SW 1271 (cell line): ENCODE data around the gene ZNF827.

ENCODE experiments used
- DNase-seq, 2 experiments: peaks; one replicate each; lab custom pipeline; 2025; lab: John Stamatoyannopoulos, UW

ZNF827 gene

DNA sequence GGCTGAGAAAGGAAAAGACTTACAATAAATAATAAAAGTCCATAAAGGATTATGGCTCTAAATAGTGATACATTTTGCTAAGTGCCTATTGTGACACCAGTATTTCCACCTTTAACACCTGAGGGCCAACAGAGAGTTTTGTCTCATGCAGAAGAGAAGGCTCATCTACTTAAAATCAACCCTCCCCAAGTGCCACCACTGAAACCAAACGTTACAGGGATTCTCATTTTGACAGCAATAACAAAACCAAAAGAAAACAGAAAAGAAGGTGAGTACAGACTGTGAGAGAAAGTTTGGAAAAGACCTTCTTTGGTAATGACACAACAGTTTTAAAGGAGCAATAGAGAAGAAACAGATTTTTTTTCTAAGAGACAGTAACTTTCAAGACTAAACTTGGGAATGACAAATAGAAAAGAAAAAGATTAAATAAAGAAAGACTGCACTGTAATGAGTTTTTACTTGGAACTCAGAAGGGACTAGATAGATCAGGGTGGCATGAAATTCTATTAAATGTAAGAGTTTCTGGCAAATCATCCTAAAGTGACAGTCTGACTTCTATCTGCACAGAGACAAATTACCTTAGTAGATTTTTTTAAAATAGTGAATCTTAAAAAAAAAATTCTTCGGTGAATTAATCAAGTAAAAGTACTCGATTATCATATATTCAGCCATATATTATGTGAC is 109.7 kb downstream of the ZNF827 start:
- DNase-seq = no peak

GRCh38 chr4:145827885-145828284 is 110.7 kb downstream of the ZNF827 start:
- no peak for DNase-seq

DNA sequence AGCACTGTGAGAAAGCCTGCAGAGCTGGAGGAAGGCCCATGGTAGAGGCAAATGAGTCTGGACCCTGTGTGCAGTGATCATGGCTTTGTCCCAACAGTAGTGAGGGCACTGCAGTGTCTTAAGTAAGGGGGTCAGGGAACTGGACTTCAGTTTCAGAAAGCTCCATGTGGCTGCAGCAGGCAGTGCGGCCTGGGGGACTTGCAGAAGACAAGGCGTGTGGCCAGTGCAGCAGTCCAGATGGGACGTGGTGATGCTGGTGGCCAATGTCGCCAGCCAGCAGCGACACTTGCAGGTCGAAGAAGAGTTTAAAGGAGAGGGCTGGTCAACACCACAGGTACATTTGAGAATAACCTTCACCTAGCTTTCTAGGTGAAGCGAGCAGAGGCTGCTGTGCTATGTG is 113.4 kb downstream of the ZNF827 start:
- no peak for DNase-seq

DNA sequence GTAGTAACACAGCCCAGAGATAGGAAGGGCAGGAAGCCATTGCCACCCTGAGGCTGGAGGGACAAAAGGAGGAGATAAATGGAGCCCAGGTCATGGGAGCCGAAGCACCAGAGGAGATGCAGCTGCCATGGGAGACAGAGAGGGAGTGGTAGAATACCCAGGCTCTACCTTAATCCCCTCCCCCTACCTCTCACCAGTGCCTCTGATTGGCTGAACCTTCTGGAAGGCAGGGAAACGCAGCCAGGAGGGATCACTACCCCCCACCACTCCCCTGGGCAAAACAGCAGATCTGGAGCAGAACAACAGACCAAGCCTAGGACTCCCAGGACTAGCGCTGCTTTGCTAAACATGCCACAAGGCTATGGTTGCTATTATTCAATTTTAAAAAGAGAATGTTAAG is 114.2 kb downstream of the ZNF827 start:
- no peak for DNase-seq

GRCh38 chr4:145823743-145824142 is 114.9 kb downstream of the ZNF827 start:
- no peak for DNase-seq

GRCh38 chr4:145822581-145822980 is 116.0 kb downstream of the ZNF827 start:
- DNase-seq = no peak

GRCh38 chr4:145822181-145822580 is 116.4 kb downstream of the ZNF827 start:
- no peak for DNase-seq

DNA sequence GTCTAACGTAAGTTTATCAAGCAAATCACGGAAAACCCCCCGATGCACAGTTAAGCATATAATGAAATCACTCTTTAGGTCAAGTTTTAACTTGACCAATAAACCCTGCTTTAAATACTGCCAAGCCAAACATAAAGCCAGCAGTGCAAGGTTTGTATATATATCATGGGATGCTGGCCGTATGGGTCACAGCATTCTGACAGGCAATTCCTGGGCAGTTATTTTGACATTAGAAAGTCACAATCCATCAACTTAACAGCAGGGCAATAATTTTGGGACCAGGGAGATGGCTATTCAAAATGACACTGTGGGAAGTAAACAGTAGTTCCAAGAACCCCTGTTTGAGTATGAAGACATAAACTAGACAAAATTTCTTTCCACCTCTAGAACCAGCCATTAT is 116.9 kb downstream of the ZNF827 start:
- DNase-seq = no peak

DNA sequence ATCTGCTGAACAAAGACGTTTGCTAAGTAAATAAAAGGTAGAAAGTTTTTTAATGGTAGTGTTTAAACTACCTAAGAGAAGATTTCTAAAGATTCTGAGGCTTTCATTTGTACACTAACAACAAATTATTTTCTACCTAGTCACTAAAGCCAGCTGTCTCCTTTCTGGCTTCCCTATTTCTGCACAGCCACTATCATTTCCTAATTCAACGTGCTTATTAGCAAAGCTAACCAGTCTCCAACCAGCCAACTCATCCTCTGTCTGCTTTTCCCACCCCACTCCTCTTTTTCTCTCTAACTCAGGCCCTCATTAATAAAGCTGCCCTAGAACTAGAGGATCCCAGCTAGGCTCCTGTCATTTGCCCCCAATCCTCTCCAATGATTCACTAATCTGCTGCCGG is 118.2 kb downstream of the ZNF827 start:
- no peak for DNase-seq

GRCh38 chr4:145819853-145820181 is 118.8 kb downstream of the ZNF827 start:
- no peak for DNase-seq

GRCh38 chr4:145819101-145819852 is 119.3 kb downstream of the ZNF827 start:
- no peak for DNase-seq

- no peak for DNase-seq
These were observed 120.6 kb downstream of the ZNF827 start for GRCh38 chr4:145818011-145818410.

DNA sequence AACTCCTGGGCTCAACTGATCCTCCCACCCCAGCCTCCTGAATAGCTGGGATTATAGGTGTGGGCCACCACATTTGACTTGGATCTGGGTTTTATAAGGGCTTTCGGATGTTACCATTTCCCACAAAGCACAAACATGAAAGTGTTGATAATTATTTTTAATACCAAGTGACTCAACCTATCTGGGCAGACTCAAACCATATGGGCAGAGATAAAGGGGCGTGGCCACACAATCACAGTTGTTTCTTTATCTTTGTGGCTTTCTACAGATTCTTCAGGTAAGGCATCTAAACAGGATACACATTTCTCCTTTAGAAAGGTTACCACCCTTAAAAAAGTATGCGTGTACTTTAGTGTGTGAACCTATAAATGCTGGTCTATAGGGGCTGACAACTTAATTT is 122.5 kb downstream of the ZNF827 start:
- no peak for DNase-seq

- DNase-seq = no peak
These were observed 123.0 kb downstream of the ZNF827 start for GRCh38 chr4:145815626-145816025.

DNA sequence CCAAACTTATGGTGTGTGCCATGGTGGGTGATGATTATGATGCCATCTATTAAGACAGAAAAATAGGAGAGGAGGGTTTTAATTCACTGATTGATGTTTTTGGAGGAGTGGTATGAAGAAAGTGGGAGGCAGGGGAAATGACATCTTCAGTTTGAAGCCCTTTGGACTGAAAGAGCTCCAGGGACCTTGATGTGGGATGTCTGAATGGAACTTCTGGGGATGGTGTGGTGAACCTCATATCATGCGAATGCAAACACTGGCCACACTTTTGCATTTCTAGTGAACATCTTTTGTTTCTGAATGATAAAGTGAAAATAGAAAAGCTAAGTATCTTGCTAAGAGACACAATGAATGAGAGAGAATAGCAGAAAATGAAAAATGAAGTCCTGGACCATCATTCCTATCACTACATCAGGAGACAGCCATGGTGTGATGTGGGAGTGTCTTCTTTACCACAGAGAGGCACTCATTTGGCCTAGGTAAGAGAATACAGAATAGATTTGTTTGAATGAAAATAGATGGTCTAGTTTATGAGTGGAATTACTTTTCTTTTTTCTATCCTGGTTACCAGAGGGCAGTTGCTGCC is 123.5 kb downstream of the ZNF827 start:
- DNase-seq = no peak

- no peak for DNase-seq
These were observed 124.4 kb downstream of the ZNF827 start for GRCh38 chr4:145814246-145814645.

DNA sequence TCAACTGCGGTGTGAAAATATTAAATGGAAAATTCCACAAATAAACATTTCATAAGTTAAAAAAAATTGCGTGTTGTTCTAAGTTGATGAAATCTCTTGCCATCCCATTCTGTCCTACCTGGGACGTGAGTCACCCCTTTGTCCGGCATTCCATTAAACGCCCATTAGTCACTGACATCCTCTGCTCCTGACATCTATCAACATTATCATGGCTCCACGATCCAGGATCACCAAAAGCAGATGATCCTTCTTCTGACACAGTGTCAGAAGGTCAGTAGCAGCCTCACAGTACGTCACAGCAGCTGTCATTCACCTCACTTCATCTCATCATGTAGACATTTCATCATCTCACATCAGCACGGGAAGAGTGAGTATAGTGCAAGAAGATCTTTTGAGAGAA is 125.7 kb downstream of the ZNF827 start:
- peak; percentile 60 to 79 for DNase-seq

DNA sequence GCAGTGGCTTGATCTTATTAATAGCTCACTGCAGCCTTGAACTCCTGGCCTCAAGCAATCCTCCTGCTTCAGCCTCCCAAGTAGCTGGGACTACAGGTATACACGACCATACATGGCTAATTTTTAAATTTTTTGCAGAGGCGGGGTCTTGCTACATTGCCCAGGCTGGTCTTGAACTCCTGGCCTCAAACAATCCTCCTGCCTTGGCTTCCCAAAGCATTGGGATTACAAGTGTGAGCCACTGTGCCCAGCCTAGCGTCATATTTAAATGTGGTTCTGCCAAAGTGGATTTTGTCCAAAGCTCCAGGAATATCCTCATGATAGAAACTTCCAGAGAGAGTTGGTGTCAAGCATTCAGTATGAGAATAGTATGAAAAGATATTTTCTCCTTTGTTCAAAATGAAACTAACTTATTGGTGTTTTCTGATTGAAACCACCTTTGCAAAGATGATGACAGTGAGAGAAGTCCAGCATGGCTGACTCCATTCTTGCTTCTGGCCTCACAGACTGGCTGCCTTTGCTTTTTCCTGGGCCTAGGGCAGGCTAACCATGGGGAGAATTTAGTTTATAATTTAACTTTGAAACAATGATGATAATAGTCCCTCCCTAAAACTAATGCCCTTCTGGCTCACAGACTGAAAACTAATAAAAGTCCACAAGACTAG is 129.6 kb downstream of the ZNF827 start:
- no peak for DNase-seq

GRCh38 chr4:145808021-145808650 is 130.5 kb downstream of the ZNF827 start:
- peak; percentile 88 to 96 for DNase-seq

DNA sequence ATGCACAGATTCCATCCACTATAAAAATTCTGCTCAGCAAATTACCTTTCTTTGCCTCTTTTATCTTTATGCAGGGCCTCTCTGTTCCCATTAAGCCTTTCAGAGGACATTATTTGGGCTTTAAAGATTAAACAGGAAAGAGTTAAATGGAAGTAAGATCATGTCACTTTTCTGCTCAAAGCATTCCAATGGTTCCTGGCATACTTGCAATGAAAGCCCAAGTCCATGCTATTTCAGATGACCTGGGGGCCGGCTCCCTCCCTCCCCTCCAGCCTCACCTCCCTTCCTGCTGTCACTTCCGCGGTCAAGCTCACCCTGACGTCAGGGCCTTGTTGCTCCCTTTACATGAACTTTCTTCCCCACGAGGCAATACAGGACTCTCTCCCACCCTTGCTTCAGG is 133.1 kb downstream of the ZNF827 start:
- DNase-seq = no peak

DNA sequence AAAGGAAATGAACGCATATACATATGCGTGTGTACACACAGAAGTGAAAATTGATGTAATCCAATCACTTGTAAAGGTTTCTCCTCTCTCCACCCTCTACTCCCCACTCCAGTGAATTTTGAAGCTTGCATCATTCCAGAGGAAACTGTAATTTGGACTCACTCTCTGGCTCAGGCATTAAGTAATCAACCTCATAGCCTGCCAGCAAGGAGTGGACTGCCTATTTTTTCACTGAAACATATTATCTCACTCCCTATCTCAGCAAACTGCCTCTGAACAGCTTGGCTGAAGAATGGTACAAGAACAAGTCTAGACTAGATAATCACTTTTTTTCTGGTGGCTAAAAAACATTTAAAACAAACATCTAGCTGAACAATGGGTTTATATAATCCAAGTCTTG is 134.5 kb downstream of the ZNF827 start:
- peak in 1 of 2 experiments; percentile 6 for DNase-seq

DNA sequence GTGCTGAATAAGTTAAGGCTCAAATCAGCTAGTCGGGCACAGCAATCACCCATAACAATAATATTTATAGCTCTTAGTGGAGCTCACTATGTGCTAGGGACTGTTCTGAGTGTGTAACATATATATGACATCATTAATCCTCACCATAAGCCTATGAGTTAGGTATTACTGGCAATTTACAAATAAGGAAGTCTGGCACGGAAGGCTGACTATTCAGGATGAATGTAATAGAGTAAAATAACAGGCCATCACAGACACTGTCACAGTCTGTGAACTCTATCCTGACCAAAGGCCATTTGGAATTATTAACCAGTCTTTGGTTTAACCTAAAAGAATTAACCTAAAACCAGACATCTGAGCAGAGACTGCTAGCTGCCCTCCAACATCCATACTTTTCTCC is 139.4 kb downstream of the ZNF827 start:
- DNase-seq = no peak
